LoVo (cell line): ENCODE data around the gene PRKCA.

Source experiments
- DNase-seq: peaks from one replicate; pipeline ENCODE4 v3.0.0-alpha.2; 2016; ENCODE audit warnings: low spot score

PRKCA gene

GRCh38 chr17:66746736-66747135, 444.3 kb downstream of the PRKCA start:
- DNase-seq: no peak

GRCh38 chr17:66747578-66748275, 445.3 kb downstream of the PRKCA start:
- DNase-seq: no peak

GRCh38 chr17:66748578-66748977, 446.2 kb downstream of the PRKCA start:
- no peak for DNase-seq

- no peak for DNase-seq
These were observed 446.9 kb downstream of the PRKCA start for GRCh38 chr17:66749217-66749832.

- DNase-seq: no peak
These were observed 447.7 kb downstream of the PRKCA start for GRCh38 chr17:66750116-66750515.

- DNase-seq: no peak
These were observed 448.5 kb downstream of the PRKCA start for GRCh38 chr17:66750781-66751543.

- no peak for DNase-seq
These were observed 449.4 kb downstream of the PRKCA start for GRCh38 chr17:66751771-66752170.

GRCh38 chr17:66752411-66752810, 450.0 kb downstream of the PRKCA start:
- DNase-seq: no peak

- no peak for DNase-seq
These were observed 450.9 kb downstream of the PRKCA start for GRCh38 chr17:66753126-66753920.

GRCh38 chr17:66755101-66755943, 452.9 kb downstream of the PRKCA start:
- peak; percentile 12 for DNase-seq

GRCh38 chr17:66755944-66756290, 453.5 kb downstream of the PRKCA start:
- DNase-seq: no peak

- no peak for DNase-seq
These were observed 457.9 kb downstream of the PRKCA start for GRCh38 chr17:66760324-66760723.

GRCh38 chr17:66762276-66762675, 459.9 kb downstream of the PRKCA start:
- DNase-seq: no peak

GRCh38 chr17:66763056-66763455, 460.6 kb downstream of the PRKCA start:
- no peak for DNase-seq

- no peak for DNase-seq
These were observed 462.1 kb downstream of the PRKCA start for GRCh38 chr17:66764506-66764905.

- no peak for DNase-seq
These were observed 464.9 kb downstream of the PRKCA start for GRCh38 chr17:66767154-66767933.

GRCh38 chr17:66769911-66770310, 467.5 kb downstream of the PRKCA start:
- no peak for DNase-seq

GRCh38 chr17:66772148-66772812, 469.9 kb downstream of the PRKCA start:
- DNase-seq: no peak

- DNase-seq: no peak
These were observed 472.9 kb downstream of the PRKCA start for GRCh38 chr17:66775271-66775670.

GRCh38 chr17:66775881-66776400, 473.5 kb downstream of the PRKCA start:
- no peak for DNase-seq
